Measurements from ENCODE around the gene PLEKHG5.

GRCh38 chr1:6473974-6474814 lies 17.3 kb downstream of the PLEKHG5 start:
- TF ChIP-seq POLR2A (IDR thresholded peaks at IDR 0.05) (no peak), CTCF (IDR thresholded peaks at IDR 0.05) (no peak)

Measured in right lobe of liver (tissue), 4 donors.